Activated CD4-positive, alpha-beta T cell treated with anti-CD3 and anti-CD28 coated beads, Interleukin-2, amount 10 ng/mL, durations not matched to agents 7 days and 5 days (primary cell): ENCODE measurements around the gene VPS51. TPM values are rescaled to one million over a fixed set of nuclear protein-coding genes. Genes with fewer than 3 reads are reported as not detected.

Experiments
- CTCF ChIA-PET: fragments of 350-600 bp; sonication (Branson Sonifier 250); formaldehyde crosslinking; loops from one replicate; lab custom pipeline; 2021; ENCODE audit warnings: antibody characterized with exemption; lab: Charles Lee
- POLR2A ChIA-PET: fragments of 350-600 bp; sonication (Branson Sonifier 250); formaldehyde crosslinking; loops from one replicate; lab custom pipeline; 2021; ENCODE audit warnings: antibody characterized with exemption; lab: Charles Lee
- DNase-seq: peaks from one replicate; pipeline ENCODE4 v3.0.0-alpha.2; 2020
- H3K27ac Mint-ChIP-seq: one replicate; pipeline ENCODE4 v1.8.0; 2021; ENCODE audit warnings: mild to moderate bottlenecking, moderate library complexity, mixed read lengths
- H3K27me3 Mint-ChIP-seq: one replicate; pipeline ENCODE4 v1.8.0; 2021; ENCODE audit warnings: mixed read lengths
- H3K36me3 Mint-ChIP-seq: one replicate; pipeline ENCODE4 v1.8.0; 2021; ENCODE audit warnings: low read depth, mixed read lengths
- H3K4me1 Mint-ChIP-seq: one replicate; pipeline ENCODE4 v1.8.0; 2021; ENCODE audit warnings: mixed read lengths
- H3K4me3 Mint-ChIP-seq: one replicate; pipeline ENCODE4 v1.8.0; 2021; ENCODE audit warnings: mild to moderate bottlenecking, moderate library complexity, mixed read lengths
- H3K9me3 Mint-ChIP-seq: one replicate; pipeline ENCODE4 v1.8.0; 2021; ENCODE audit warnings: mixed read lengths
- total RNA-seq, 2 experiments: library from RNA; stranded (reverse); gene quantifications; one replicate each; pipeline ENCODE4 v1.2.3, GENCODE V29; 2021

VPS51 gene
- total RNA-seq, 2 experiments from 2014 or later, result 146 to 148 TPM

- peaks cover 62% of the 10 kb centered on the region for H3K36me3 Mint-ChIP-seq
- H3K27me3 Mint-ChIP-seq, result no peaks in the 10 kb centered on the region
- no peaks in the 10 kb centered on the region for H3K9me3 Mint-ChIP-seq
- POLR2A ChIA-PET, result no interaction called here
- DNase-seq, result no peak
- H3K4me1 Mint-ChIP-seq, result peaks cover 58% of the 10 kb centered on the region
- H3K4me3 Mint-ChIP-seq, result no peak overlapping the region
- CTCF ChIA-PET, result interaction anchor here (0.6 to 5.0 kb wide), 6 partner anchors 15 to 268 kb away, joined by 3 to 24 read pairs (median 4); partner anchors contain the start of genes ARL2, MEN1 and TM7SF2
- peak overlapping the region; percentile 91 for H3K27ac Mint-ChIP-seq
Observed at GRCh38 chr11:65078786-65079342, 17.1 kb upstream of the VPS51 start.

GRCh38 chr11:65083134-65083833 is 12.7 kb upstream of the VPS51 start:
- peak; percentile 17 for DNase-seq
- Mint-ChIP-seq H3K4me3 (peak overlapping the region; percentile 98), H3K27ac (peak overlapping the region; percentile 99), H3K4me1 (peaks cover 59% of the 10 kb centered on the region), H3K27me3 (no peaks in the 10 kb centered on the region), H3K9me3 (no peaks in the 10 kb centered on the region), H3K36me3 (peaks cover 53% of the 10 kb centered on the region)
- ChIA-PET CTCF (interaction anchor here (0.5 to 5.0 kb wide), 10 partner anchors 11 to 239 kb away, joined by 3 to 24 read pairs (median 4); partner anchors contain the start of genes ARL2, TM7SF2 and ZNHIT2), POLR2A (interaction anchor here (0.7 kb wide), 1 partner anchor 417 kb away, joined by 3 read pairs; no protein-coding TSS in a partner anchor)

GRCh38 chr11:65083834-65084597 is 12.0 kb upstream of the VPS51 start, which contains the start of the genes CDCA5 and ZFPL1:
CDCA5 (minus strand) TSS chr11:65084040; CDS start chr11:65083978, 62 bp downstream.
ZFPL1 (plus strand) TSS chr11:65084222; CDS start chr11:65084699, 477 bp downstream.
- DNase-seq, result peak; percentile 97
- Mint-ChIP-seq H3K4me3 (peak within 1 kb of the TSS; percentile 98), H3K27ac (peak within 1 kb of the TSS; percentile 99), H3K9me3 (no peaks in the 10 kb centered on the region), H3K36me3 (peaks cover 45% of the 10 kb centered on the region), H3K27me3 (no peaks in the 10 kb centered on the region), H3K4me1 (peaks cover 51% of the 10 kb centered on the region)
- ChIA-PET CTCF (interaction anchor here (0.7 to 5.0 kb wide), 6 partner anchors 11 to 69 kb away, joined by 3 to 24 read pairs (median 4); partner anchors contain the start of genes ARL2, TM7SF2 and ZNHIT2), POLR2A (no interaction called here)

DNA sequence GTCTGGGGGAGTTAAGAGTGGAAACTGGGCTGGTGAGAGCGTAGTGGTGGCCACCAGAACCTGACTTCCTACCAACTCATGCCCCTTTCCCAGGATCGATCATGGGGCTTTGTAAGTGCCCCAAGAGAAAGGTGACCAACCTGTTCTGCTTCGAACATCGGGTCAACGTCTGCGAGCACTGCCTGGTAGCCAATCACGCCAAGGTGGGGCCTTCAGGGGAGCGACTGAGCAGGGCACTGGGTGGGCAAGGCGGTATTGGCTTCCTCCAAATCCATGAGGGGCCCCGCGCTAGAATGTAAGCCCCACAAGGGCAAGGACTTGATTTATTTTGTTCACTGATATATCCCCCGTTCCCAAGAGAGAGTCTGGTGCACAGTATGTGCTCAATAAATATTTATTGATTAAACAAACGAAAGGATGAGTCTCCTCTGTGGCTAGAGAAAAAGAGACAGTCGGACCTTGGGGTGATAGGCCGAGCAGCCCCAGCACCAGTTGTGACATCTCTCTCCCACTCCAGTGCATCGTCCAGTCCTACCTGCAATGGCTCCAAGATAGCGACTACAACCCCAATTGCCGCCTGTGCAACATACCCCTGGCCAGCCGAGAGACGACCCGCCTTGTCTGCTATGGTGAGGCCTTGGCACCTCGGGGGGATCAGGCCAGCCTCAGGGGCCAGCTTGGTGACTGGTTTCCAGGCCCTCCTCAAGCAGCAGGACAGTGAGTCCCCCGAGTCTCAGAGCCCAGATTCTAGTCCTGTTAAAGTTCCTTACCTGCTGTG is 11.2 kb upstream of the VPS51 start:
- Mint-ChIP-seq H3K36me3 (peaks cover 48% of the 10 kb centered on the region), H3K27me3 (no peaks in the 10 kb centered on the region), H3K4me1 (peaks cover 49% of the 10 kb centered on the region), H3K27ac (peak overlapping the region; percentile 99), H3K4me3 (peak overlapping the region; percentile 98), H3K9me3 (no peaks in the 10 kb centered on the region)
- POLR2A ChIA-PET, result interaction anchor here (0.6 kb wide), 1 partner anchor 8 kb away, joined by 4 read pairs; no protein-coding TSS in a partner anchor
- CTCF ChIA-PET, result interaction anchor here (0.9 to 2.5 kb wide), 5 partner anchors 10 to 71 kb away, joined by 3 to 8 read pairs (median 4); partner anchors contain the start of genes ARL2, FAU, MRPL49 and TM7SF2
- DNase-seq, result no peak

- POLR2A ChIA-PET, result interaction anchor here (0.6 kb wide), 1 partner anchor 9 kb away, joined by 4 read pairs; no protein-coding TSS in a partner anchor
- no peak for DNase-seq
- no peaks in the 10 kb centered on the region for H3K9me3 Mint-ChIP-seq
- H3K27ac Mint-ChIP-seq, result peak overlapping the region; percentile 99
- CTCF ChIA-PET, result interaction anchor here (0.5 to 2.5 kb wide), 6 partner anchors 9 to 71 kb away, joined by 3 to 8 read pairs (median 4); partner anchors contain the start of genes ARL2, FAU, MRPL49 and TM7SF2
- H3K4me3 Mint-ChIP-seq, result peak overlapping the region; percentile 98
- H3K27me3 Mint-ChIP-seq, result no peaks in the 10 kb centered on the region
- peaks cover 42% of the 10 kb centered on the region for H3K36me3 Mint-ChIP-seq
- peaks cover 44% of the 10 kb centered on the region for H3K4me1 Mint-ChIP-seq
Observed at GRCh38 chr11:65085446-65085845, 10.6 kb upstream of the VPS51 start.

- Mint-ChIP-seq H3K4me1 (peaks cover 33% of the 10 kb centered on the region), H3K27me3 (no peaks in the 10 kb centered on the region), H3K36me3 (peaks cover 32% of the 10 kb centered on the region), H3K4me3 (no peak overlapping the region), H3K9me3 (no peaks in the 10 kb centered on the region), H3K27ac (no peak overlapping the region)
- no peak for DNase-seq
- POLR2A ChIA-PET, result no interaction called here
- CTCF ChIA-PET, result interaction anchor here (2.5 kb wide), 1 partner anchor 24 kb away, joined by 8 read pairs; the partner anchor contains the start of gene TM7SF2
Observed at GRCh38 chr11:65086809-65087208, 9.2 kb upstream of the VPS51 start.

DNA sequence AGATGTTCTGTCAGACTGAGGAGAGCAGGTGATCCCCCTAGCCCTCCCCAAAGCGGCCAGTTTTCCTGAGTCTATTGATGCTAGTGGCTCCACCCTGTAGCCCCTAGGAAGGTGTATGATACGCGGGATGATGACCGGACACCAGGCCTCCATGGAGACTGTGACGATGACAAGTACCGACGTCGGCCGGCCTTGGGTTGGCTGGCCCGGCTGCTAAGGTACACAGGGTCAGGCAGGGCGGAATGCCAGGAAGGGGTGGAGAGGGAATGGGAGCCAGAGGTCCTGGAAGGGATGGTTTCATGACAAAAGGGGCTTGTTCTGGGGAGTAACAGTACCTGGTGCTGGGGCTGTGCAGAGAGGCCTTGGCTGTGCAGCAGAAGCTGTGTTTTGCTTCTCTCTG is 8.8 kb upstream of the VPS51 start:
- no peak overlapping the region for H3K27ac Mint-ChIP-seq

DNA sequence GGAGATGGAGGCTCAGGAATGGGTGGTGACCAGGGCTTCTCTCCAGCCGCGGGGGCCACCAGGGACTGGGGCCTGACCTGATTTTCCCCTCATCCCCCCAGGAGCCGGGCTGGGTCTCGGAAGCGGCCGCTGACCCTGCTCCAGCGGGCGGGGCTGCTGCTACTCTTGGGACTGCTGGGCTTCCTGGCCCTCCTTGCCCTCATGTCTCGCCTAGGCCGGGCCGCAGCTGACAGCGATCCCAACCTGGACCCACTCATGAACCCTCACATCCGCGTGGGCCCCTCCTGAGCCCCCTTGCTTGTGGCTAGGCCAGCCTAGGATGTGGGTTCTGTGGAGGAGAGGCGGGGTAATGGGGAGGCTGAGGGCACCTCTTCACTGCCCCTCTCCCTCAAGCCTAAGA is 8.2 kb upstream of the VPS51 start:
- CTCF ChIA-PET, result interaction anchor here (1.4 kb wide), 1 partner anchor 61 kb away, joined by 3 read pairs; no protein-coding TSS in a partner anchor
- no peaks in the 10 kb centered on the region for H3K27me3 Mint-ChIP-seq
- POLR2A ChIA-PET, result no interaction called here

More for the DNA sequence above, 8.8 kb upstream of the VPS51 start:
- ChIA-PET POLR2A (no interaction called here), CTCF (interaction anchor here (2.5 kb wide), 1 partner anchor 24 kb away, joined by 8 read pairs; the partner anchor contains the start of gene TM7SF2)
- H3K4me1 Mint-ChIP-seq, result peaks cover 29% of the 10 kb centered on the region
- H3K9me3 Mint-ChIP-seq, result no peaks in the 10 kb centered on the region
- no peak overlapping the region for H3K4me3 Mint-ChIP-seq
- no peaks in the 10 kb centered on the region for H3K27me3 Mint-ChIP-seq
- DNase-seq, result no peak
- peaks cover 28% of the 10 kb centered on the region for H3K36me3 Mint-ChIP-seq

GRCh38 chr11:65089621-65090020 is 6.4 kb upstream of the VPS51 start:
- ChIA-PET CTCF (interaction anchor here (1.3 kb wide), 1 partner anchor 21 kb away, joined by 4 read pairs; no protein-coding TSS in a partner anchor), POLR2A (interaction anchor here (0.6 kb wide), 1 partner anchor 27 kb away, joined by 4 read pairs; no protein-coding TSS in a partner anchor)
- DNase-seq, result no peak
- Mint-ChIP-seq H3K4me3 (no peak overlapping the region), H3K27me3 (no peaks in the 10 kb centered on the region), H3K4me1 (peaks cover 12% of the 10 kb centered on the region), H3K36me3 (peaks cover 13% of the 10 kb centered on the region), H3K9me3 (no peaks in the 10 kb centered on the region), H3K27ac (no peak overlapping the region)

More for the DNA sequence above, 8.2 kb upstream of the VPS51 start:
- Mint-ChIP-seq H3K9me3 (no peaks in the 10 kb centered on the region), H3K4me1 (peaks cover 24% of the 10 kb centered on the region), H3K27ac (no peak overlapping the region), H3K4me3 (no peak overlapping the region), H3K36me3 (peaks cover 25% of the 10 kb centered on the region)
- no peak for DNase-seq

DNA sequence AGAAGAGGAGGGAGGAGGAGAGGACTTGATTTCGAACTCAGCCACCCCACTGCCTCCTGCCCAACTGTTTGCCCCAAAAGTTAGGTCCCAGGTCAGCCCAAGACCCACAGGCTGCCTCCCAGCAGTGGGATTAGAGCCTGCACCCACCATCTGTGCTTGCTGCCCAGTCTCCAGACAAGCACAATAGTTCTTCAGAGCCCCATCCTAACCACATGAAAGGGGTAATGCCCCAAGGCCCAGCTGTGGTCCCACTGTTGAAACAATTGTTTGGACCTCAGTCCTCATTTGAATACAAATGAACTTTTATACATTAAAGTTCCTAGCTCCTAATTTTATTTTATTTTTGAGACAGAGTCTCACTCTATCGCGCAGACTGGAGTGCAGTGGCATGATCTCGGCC is 5.4 kb upstream of the VPS51 start:
- Mint-ChIP-seq H3K27ac (no peak overlapping the region), H3K9me3 (no peaks in the 10 kb centered on the region), H3K4me1 (peaks cover 5% of the 10 kb centered on the region), H3K4me3 (no peak overlapping the region), H3K36me3 (peaks cover 12% of the 10 kb centered on the region), H3K27me3 (no peaks in the 10 kb centered on the region)
- POLR2A ChIA-PET, result no interaction called here
- DNase-seq, result no peak
- CTCF ChIA-PET, result interaction anchor here (0.6 to 1.3 kb wide), 4 partner anchors 16 to 215 kb away, joined by 3 to 5 read pairs (median 4); no protein-coding TSS in a partner anchor

- Mint-ChIP-seq H3K9me3 (no peaks in the 10 kb centered on the region), H3K36me3 (peaks cover 11% of the 10 kb centered on the region), H3K27me3 (no peaks in the 10 kb centered on the region), H3K27ac (peak overlapping the region; percentile 98), H3K4me1 (peaks cover 25% of the 10 kb centered on the region), H3K4me3 (peak overlapping the region; percentile 93)
- ChIA-PET POLR2A (no interaction called here), CTCF (interaction anchor here (1.1 to 8.1 kb wide), 4 partner anchors 10 to 50 kb away, joined by 3 to 85 read pairs (median 4); partner anchors contain the start of gene TM7SF2)
- DNase-seq, result no peak
Observed at GRCh38 chr11:65095427-65095826, 587 bp upstream of the VPS51 start.
